NT2/D1 (cell line): ENCODE data around the gene RFC4.

Source experiments
- SUZ12 ChIP-seq: IDR thresholded peaks from 2 replicates; pipeline ENCODE4 v1.6.1; 2011; ENCODE audit not compliant: insufficient read length, insufficient read depth; ENCODE audit errors: extremely low read depth
- YY1 ChIP-seq: IDR thresholded peaks from 2 replicates; pipeline ENCODE4 v1.6.1; 2011; ENCODE audit not compliant: insufficient read length, insufficient read depth
- ZNF274 ChIP-seq: IDR thresholded peaks from 2 replicates; pipeline ENCODE4 v1.6.1; 2011; ENCODE audit warnings: mild to moderate bottlenecking, low read depth, low read length

DNA sequence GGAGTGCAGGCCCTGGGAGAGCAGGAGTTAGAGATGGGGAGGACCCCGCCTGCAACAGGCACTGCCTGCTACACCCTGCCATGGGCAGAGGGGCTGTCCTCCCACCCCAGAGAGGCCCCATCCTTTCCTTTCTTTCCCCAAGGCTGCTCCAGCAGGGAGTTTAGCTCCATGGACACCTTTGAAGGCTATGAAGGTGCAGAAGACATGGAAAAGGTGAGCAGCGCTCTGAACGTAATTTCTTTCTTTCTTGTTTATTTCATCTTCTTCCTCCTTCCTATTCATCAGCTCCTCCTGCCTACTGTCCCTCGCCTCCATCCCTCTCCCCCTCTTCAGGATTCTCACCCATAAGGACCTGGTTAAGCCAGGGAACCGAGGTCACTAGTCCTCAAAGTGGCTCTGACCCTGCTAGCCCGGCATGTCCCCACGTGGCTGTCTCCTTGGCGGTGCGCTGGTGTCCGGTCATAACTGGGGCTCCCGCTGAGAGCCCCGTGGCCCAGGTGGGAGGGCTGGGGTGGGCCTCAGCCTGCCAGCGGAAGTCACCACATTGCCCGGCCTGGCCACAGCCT, 20.2 kb upstream of the RFC4 start:
- TF ChIP-seq SUZ12 (no peak), YY1 (no peak), ZNF274 (no peak)
